HG02884 (cell line): ENCODE measurements around the gene TSLP.

ENCODE experiments used
- ATAC-seq: cut with Tn5 transposase; IDR thresholded peaks from one replicate; pipeline ENCODE4 v1.9.1; 2021; ENCODE audit warnings: mild to moderate bottlenecking, moderate library complexity; ENCODE audit not compliant: unreplicated experiment

The TSLP gene

DNA sequence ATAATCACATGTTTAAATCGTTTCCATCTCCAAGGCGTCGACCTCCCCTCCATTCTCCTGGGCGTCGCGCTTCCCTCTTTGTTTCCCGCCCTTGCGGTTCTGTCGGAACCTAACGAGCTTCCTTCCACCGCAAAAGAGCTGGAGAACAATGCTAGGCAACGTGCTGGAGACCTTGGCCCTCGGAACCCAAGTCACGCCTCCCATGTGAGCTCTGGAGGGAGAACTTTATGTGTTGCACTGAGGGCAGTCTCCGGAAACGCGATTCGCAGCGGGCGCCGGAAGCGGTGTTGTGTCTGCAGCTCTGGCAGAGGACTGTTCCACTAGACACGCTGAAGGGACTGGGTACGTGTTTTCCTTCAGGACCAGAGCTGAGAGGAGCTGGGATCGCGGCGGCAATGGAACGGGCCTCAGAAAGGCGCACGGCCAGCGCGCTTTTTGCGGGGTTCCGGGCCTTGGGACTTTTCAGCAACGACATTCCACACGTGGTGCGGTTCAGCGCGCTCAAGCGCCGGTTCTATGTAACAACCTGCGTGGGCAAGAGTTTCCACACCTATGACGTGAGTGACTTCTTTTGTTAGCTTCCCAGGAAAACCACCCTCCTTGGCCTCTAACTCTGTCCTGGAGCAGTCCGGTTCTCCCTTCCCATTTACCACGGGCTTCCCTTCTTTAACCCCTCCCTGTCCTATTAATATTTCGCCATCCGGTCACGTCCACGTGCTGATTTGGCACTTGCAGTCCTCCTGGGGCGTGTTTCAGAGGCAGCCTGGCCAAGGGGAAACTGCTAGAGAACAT is 20.7 kb downstream of the TSLP start, which contains the start of gene WDR36:
TSS of gene WDR36 (plus strand) at position 287 of the 792 bp plus-strand sequence. CDS start at position 396, 109 bp downstream.
- peak; percentile 89 for ATAC-seq

DNA sequence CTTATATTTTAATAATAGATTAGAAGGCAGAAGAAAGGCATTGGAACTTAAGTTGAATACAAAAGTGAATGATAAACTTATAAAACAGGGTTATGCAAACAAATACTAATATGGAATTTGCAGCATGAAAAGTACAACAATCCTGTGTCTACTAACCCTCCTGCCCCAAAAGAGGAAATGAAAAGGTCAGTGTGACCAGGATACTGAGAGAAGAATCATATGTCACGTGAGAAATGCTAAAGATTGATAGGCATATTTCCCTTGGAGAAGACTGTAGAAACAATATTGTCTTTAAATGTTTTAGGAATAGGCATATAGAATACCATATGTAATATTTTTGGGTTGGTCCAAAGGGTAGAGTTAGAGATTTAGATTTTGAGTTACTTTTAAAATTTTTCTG is 24.5 kb downstream of the TSLP start:
- no peak for ATAC-seq

- no peak for ATAC-seq
Measured at GRCh38 chr5:111099058-111099778, 27.7 kb downstream of the TSLP start.

DNA sequence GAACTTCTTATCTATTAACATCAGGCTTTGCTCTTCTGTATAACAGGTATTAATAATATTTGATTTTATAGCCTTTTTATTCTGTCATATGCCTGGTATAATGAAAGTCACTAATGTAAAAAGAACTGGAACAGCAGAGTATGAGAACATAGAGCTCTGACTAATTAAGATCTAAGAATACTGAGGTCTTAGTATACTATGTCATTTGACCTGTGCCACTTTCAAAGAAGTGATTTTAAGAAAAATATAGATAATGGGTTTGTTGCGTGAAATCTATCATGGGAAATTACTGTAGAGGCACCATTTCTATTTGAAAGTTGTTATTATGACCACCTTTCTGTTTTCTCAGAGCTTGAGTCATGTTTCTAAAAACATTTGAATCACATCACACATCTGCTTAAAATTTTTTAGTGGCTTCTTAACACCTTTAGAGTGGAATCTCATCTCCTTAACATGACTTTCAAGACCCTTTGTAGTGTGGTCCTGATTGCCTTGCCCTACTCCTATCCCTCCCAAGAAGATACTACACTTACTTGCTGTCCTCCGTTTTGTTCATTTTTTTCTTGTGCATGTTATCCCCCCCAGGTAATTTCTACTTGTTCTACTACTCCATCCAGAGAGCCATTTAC is 34.9 kb downstream of the TSLP start:
- no peak for ATAC-seq

GRCh38 chr5:111107371-111107770 is 35.9 kb downstream of the TSLP start:
- ATAC-seq: no peak

GRCh38 chr5:111111956-111112355 is 40.4 kb downstream of the TSLP start:
- no peak for ATAC-seq

GRCh38 chr5:111113678-111114077 is 42.2 kb downstream of the TSLP start:
- no peak for ATAC-seq

DNA sequence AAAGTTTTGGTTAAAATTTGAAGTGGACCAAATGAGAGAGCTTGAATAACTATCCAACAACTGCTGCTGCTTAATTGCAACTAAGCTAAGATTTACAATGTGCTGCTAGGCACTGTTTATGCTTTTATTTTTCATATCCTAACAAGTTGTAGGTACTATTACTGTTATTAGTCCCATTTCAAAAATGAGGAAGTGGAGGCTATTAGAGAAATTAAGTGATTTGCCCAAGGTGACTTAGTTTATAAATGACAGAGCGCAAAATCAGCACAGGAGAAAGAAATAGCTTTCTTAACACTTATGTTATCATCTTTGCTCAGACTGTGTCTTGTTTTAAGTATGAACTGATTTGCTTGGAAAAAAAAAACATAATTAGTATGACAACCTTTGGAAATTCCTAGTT is 43.7 kb downstream of the TSLP start:
- no peak for ATAC-seq

DNA sequence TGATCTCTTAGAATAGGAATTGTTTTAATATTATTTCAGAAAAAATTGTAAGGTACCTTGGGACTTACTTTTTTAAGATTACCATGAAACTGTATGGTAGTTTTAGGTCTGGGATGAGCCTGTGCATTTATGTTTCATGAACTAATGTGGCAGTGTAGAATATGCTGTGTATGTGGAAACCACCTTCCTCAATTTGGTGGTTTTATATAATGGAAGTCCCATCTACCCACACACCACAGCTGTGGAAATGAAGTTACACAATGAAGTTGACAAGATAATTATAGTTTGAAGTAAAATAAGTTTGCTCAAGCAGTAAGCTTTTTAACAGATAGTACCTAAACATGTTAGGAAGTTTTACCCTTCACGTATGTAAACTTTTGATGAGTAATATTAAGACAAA is 45.0 kb downstream of the TSLP start:
- ATAC-seq: no peak

DNA sequence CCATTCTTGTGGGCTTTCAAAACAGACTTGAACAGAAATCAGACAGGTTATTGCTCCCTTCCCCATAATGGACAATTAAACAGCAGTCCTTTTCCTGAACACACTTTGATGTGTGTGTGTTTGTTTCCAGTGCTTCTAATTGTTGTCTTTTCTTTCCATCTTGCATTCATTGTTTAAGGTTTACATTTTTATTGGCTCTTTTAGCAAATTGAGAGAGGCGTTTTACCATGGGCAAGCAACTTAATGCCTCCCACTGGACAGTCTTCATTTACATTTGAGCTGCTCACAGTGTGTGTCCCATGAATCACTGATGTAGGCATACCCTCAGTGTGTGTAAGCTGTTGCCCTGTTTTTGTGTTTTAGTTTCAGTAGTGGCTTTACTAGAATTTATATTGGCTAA is 45.6 kb downstream of the TSLP start:
- no peak for ATAC-seq

GRCh38 chr5:111119221-111119620 is 47.7 kb downstream of the TSLP start:
- no peak for ATAC-seq

DNA sequence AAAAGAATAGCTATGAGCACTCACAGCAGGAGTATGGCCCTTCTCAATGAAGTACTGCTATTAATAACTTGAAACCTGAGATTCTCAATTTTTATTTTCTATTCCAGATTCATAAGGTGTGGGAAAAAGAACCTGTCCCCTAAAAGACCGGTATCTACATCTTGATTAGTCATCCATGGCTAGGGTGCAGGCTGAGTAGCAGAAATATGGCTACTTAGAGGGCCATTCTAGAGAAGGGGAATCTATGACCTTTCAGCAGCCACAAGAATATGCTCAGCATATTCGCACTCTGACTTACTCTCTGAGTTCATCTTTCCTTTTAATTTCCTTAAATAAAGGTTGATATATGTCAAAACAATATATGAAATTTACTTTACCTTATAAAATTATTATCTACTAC is 48.3 kb downstream of the TSLP start:
- peak; percentile 35 for ATAC-seq

GRCh38 chr5:111120911-111121310 is 49.4 kb downstream of the TSLP start:
- ATAC-seq: no peak

- ATAC-seq: no peak
Measured at GRCh38 chr5:111121926-111122325, 50.4 kb downstream of the TSLP start.

- peak; percentile 70 for ATAC-seq
Measured at GRCh38 chr5:111122398-111122797, 50.9 kb downstream of the TSLP start.

GRCh38 chr5:111124793-111125192 is 53.3 kb downstream of the TSLP start:
- ATAC-seq: no peak

GRCh38 chr5:111126896-111127295 is 55.4 kb downstream of the TSLP start:
- ATAC-seq: no peak
